MM.1S (cell line): ENCODE data around the gene SAMHD1.

Experiments used
- EZH2 ChIP-seq: fragments of 300-600 bp; sonication (generic); optimal IDR thresholded peaks from 2 replicates; pipeline ENCODE3; 2017; ENCODE audit warnings: low read depth, mild to moderate bottlenecking, antibody characterized with exemption, low read length, mixed read lengths
- EZH2phosphoT487 ChIP-seq: fragments of 300-600 bp; sonication (generic); IDR thresholded peaks from 2 replicates; pipeline ENCODE4 v1.6.1; 2018; ENCODE audit warnings: antibody characterized with exemption, low read length
- TF ChIP-seq, protein P1 (sequence below): fragments of 300-600 bp; sonication (generic); IDR thresholded peaks from 2 replicates; pipeline ENCODE4 v1.5.1; 2016; ENCODE audit warnings: antibody characterized with exemption, low read length, mixed read lengths

DNA sequence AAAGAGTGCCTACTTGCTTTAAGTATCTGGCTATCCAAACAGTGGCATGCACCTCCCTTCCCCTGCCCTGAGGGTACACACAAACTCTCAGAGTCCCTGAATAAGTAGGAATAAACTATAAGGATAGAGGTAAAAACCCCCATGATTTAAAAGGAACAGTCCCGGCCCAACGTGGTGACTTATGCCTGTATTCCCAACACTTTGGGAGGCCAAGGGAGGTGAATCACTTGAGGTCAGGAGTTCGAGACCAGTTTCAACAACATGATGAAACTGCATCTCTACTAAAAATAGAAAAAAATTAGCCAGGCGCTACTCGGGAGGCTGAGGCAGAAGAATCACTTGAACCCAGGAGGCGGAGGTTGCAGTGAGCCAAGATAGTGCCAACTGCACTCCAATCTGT lies 22.2 kb downstream of the SAMHD1 start:
- TF ChIP-seq, protein P1, sequence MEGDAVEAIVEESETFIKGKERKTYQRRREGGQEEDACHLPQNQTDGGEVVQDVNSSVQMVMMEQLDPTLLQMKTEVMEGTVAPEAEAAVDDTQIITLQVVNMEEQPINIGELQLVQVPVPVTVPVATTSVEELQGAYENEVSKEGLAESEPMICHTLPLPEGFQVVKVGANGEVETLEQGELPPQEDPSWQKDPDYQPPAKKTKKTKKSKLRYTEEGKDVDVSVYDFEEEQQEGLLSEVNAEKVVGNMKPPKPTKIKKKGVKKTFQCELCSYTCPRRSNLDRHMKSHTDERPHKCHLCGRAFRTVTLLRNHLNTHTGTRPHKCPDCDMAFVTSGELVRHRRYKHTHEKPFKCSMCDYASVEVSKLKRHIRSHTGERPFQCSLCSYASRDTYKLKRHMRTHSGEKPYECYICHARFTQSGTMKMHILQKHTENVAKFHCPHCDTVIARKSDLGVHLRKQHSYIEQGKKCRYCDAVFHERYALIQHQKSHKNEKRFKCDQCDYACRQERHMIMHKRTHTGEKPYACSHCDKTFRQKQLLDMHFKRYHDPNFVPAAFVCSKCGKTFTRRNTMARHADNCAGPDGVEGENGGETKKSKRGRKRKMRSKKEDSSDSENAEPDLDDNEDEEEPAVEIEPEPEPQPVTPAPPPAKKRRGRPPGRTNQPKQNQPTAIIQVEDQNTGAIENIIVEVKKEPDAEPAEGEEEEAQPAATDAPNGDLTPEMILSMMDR, result no peak
- TF ChIP-seq EZH2, result no peak
- no peak for TF ChIP-seq EZH2phosphoT487
